A549 (cell line): ENCODE measurements around the gene ITIH5. TPM values are rescaled to one million over a fixed set of nuclear protein-coding genes. Genes with fewer than 3 reads are reported as not detected.

Experiments used
- ATAC-seq, 2 experiments: fragments of 200-7000 bp in 1 of 2; fragments of >200 bp in 1 of 2; cut with Nextera tagmentation in 1 of 2; cut with Tn5 transposase in 1 of 2; 3 replicates each; pipeline versions ENCODE4 v1.8.0 to v1.9.1; 2018 to 2020; ENCODE audit warnings: mild to moderate bottlenecking in 1 of 2, moderate library complexity in 1 of 2
- CTCF ChIA-PET: fragments of 300-600 bp; sonication (Branson Sonifier 250); formaldehyde crosslinking; extraction: SDS; loops from one replicate; lab custom pipeline; 2021; ENCODE audit warnings: antibody characterized with exemption, inconsistent platforms; lab: Yijun Ruan, JAX
- POLR2A ChIA-PET: fragments of 350-600 bp; formaldehyde crosslinking; extraction: SDS; loops from one replicate; lab custom pipeline; 2021; ENCODE audit warnings: antibody characterized with exemption, inconsistent platforms; lab: Yijun Ruan, JAX
- DNase-seq, 2 experiments: peaks; one replicate each; pipeline versions ENCODE4 v3.0.0 to v3.0.0-alpha.2; 2011 to 2016; ENCODE audit warnings: low read depth in 1 of 2, low spot score in 1 of 2
- FAIRE-seq: peaks from 2 replicates; lab custom pipeline; 2011; peaks lifted over from hg19 to GRCh38; lab: Jason Lieb, UNC
- H3K27ac ChIP-seq, 2 experiments: fragments of >200 bp; sonication (Bioruptor Twin); formaldehyde crosslinking; 3 replicates each; pipeline ENCODE4 v1.5.1; 2016 to 2017
- H3K4me1 ChIP-seq: fragments of >200 bp; sonication (Bioruptor Twin); formaldehyde crosslinking; 3 replicates; pipeline ENCODE4 v1.6.1; 2016
- H3K4me2 ChIP-seq: fragments of >200 bp; sonication (Bioruptor Twin); formaldehyde crosslinking; 3 replicates; pipeline ENCODE4 v1.6.1; 2016
- H3K4me3 ChIP-seq: fragments of >200 bp; sonication (Bioruptor Twin); formaldehyde crosslinking; 3 replicates; pipeline ENCODE4 v1.5.1; 2016
- H3K9me3 ChIP-seq: fragments of >200 bp; sonication (Bioruptor Twin); formaldehyde crosslinking; 3 replicates; pipeline ENCODE4 v1.6.1; 2016
- CEBPB ChIP-seq, 2 experiments: fragments of >200 bp in 1 of 2; sonication (Bioruptor Twin) in 1 of 2; formaldehyde crosslinking in 1 of 2; IDR thresholded peaks; 2 replicates each; pipeline ENCODE4 v1.6.1; 2012 to 2016
- CHD2 ChIP-seq: fragments of 150-350 bp; IDR thresholded peaks from 2 replicates; pipeline ENCODE4 v1.6.1; 2014; ENCODE audit warnings: low read length; ENCODE audit not compliant: partially characterized antibody
- CHD4 ChIP-seq: fragments of 200-600 bp; sonication (generic); IDR thresholded peaks from 2 replicates; pipeline ENCODE4 v1.6.1; 2016; ENCODE audit warnings: antibody characterized with exemption, mild to moderate bottlenecking, borderline replicate concordance
- E2F6 ChIP-seq: IDR thresholded peaks from 2 replicates; pipeline ENCODE4 v1.6.1; 2012; ENCODE audit warnings: low read depth, borderline replicate concordance
- ELK1 ChIP-seq: fragments of 150-350 bp; IDR thresholded peaks from 2 replicates; pipeline ENCODE4 v1.6.1; 2014; ENCODE audit warnings: low read depth, mild to moderate bottlenecking, low read length
- FOSB ChIP-seq: fragments of 250-450 bp; sonication (Bioruptor Pico); IDR thresholded peaks from 2 replicates; pipeline ENCODE4 v1.5.0; 2020; ENCODE audit warnings: mild to moderate bottlenecking, moderate library complexity
- GATA3 ChIP-seq: IDR thresholded peaks from 2 replicates; pipeline ENCODE4 v1.6.1; 2012; ENCODE audit warnings: borderline replicate concordance
- HMGXB4 ChIP-seq: fragments of 250-450 bp; sonication (Bioruptor Pico); IDR thresholded peaks from 2 replicates; pipeline ENCODE4 v1.5.0; 2021; ENCODE audit warnings: mild to moderate bottlenecking, moderate library complexity, borderline replicate concordance
- KDM5A ChIP-seq: fragments of 200-600 bp; sonication (generic); IDR thresholded peaks from 2 replicates; pipeline ENCODE4 v1.6.1; 2016; ENCODE audit warnings: antibody characterized with exemption, mild to moderate bottlenecking
- MAFK ChIP-seq: fragments of 450-650 bp; IDR thresholded peaks from 2 replicates; pipeline ENCODE4 v1.6.1; 2014; ENCODE audit not compliant: partially characterized antibody
- MAZ ChIP-seq: fragments of 150-350 bp; IDR thresholded peaks from 2 replicates; pipeline ENCODE4 v1.6.1; 2014; ENCODE audit warnings: antibody characterized with exemption, low read depth, low read length, borderline replicate concordance
- PHF8 ChIP-seq: fragments of 200-600 bp; sonication (generic); IDR thresholded peaks from 2 replicates; pipeline ENCODE4 v1.6.1; 2016; ENCODE audit warnings: low read depth, mild to moderate bottlenecking, antibody characterized with exemption, moderate library complexity, borderline replicate concordance
- POLR2A ChIP-seq: IDR thresholded peaks from 2 replicates; pipeline ENCODE4 v1.6.1; 2012; ENCODE audit warnings: mild to moderate bottlenecking, low read length
- POLR2AphosphoS2 ChIP-seq: conservative IDR thresholded peaks from 2 replicates; pipeline ENCODE4 v1.6.1; 2012; ENCODE audit warnings: low read length, improper control_type of control experiment, inconsistent platforms
- RFX5 ChIP-seq: fragments of 450-650 bp; IDR thresholded peaks from 2 replicates; pipeline ENCODE4 v1.7.1; 2014; ENCODE audit warnings: antibody characterized with exemption, mild to moderate bottlenecking, moderate library complexity
- SMC3 ChIP-seq: fragments of >200 bp; sonication (Bioruptor Twin); formaldehyde crosslinking; IDR thresholded peaks from 3 replicates; pipeline ENCODE4 v1.6.1; 2018; ENCODE audit warnings: inconsistent platforms
- TFCP2L1 ChIP-seq: fragments of 250-450 bp; sonication (Bioruptor Pico); IDR thresholded peaks from 2 replicates; pipeline ENCODE4 v1.5.0; 2021; ENCODE audit warnings: mild to moderate bottlenecking
- TP53 ChIP-seq: fragments of 250-450 bp; sonication (Bioruptor Pico); IDR thresholded peaks from 2 replicates; pipeline ENCODE4 v1.5.0; 2021; ENCODE audit warnings: mild to moderate bottlenecking, moderate library complexity
- WGBS: methylation state at CpG from one replicate; pipeline ENCODE4 v1.1.6; 2017; ENCODE audit errors: missing lambda C conversion rate; 5-methylcytosine and 5-hydroxymethylcytosine counted together
- polyA plus RNA-seq, 4 experiments: library from polyadenylated mRNA; depleted of rRNA in 3 of 4; stranded (reverse); fragments of >200 nt; fragmentation: RNase III in 1 of 4; extraction: RNeasy Plus Mini Kit Qiagen cat#74134 plus additional on column Dnase treatment in 1 of 4; gene quantifications; 2 replicates in 3 of 4; 3 replicates in 1 of 4; pipeline ENCODE4 v1.2.3, GENCODE V29; 2011 to 2017

Gene ITIH5
- polyA plus RNA-seq, 2 of the 4 experiments (the other 2 are of a cell fraction), result 0.03 to 0.05 TPM

GRCh38 chr10:7567911-7568620 lies 98.7 kb downstream of the ITIH5 start:
- no peak overlapping the region for H3K4me3 ChIP-seq
- ChIA-PET CTCF (no interaction called here), POLR2A (no interaction called here)
- no peak for FAIRE-seq
- H3K4me2 ChIP-seq, result no peak overlapping the region
- TF ChIP-seq RFX5 (no peak), GATA3 (no peak), POLR2A (no peak), CHD2 (no peak), TP53 (CRISPR knock-in tag) (no peak), SMC3 (no peak)
- no peaks in the 10 kb centered on the region for H3K9me3 ChIP-seq
- WGBS, result 62% methylated on average over 4 of the region's 4 CpGs
- no peak for ATAC-seq
- H3K4me1 ChIP-seq, result no peaks in the 10 kb centered on the region
- no peak for DNase-seq
- no peak overlapping the region for H3K27ac ChIP-seq

- ChIA-PET CTCF (no interaction called here), POLR2A (interaction anchor here (0.5 kb wide), 1 partner anchor 64 kb away, joined by 4 read pairs; no protein-coding TSS in a partner anchor)
- TF ChIP-seq E2F6, result no peak
- no peak for TF ChIP-seq KDM5A
- TF ChIP-seq CEBPB (IDR thresholded peaks at IDR 0.05), result no peak
- TF ChIP-seq MAZ, result no peak
- Histone ChIP-seq H3K4me1 (no peaks in the 10 kb centered on the region), H3K27ac (no peak overlapping the region), H3K4me3 (no peak overlapping the region), H3K4me2 (no peak overlapping the region), H3K9me3 (no peaks in the 10 kb centered on the region)
- 50% methylated on average over 5 of the region's 5 CpGs for WGBS
- FAIRE-seq (no peak), ATAC-seq (no peak), DNase-seq (no peak)
These were observed 99.9 kb downstream of the ITIH5 start for GRCh38 chr10:7566891-7567290.

- no peak overlapping the region for H3K4me3 ChIP-seq
- no peak for ATAC-seq
- ChIA-PET POLR2A (no interaction called here), CTCF (no interaction called here)
- H3K27ac ChIP-seq, result no peak overlapping the region
- FAIRE-seq, result no peak
- no peaks in the 10 kb centered on the region for H3K4me1 ChIP-seq
- 58% methylated on average over 12 of the region's 12 CpGs for WGBS
- no peak for DNase-seq
- no peak overlapping the region for H3K4me2 ChIP-seq
- no peak for TF ChIP-seq MAFK
- H3K9me3 ChIP-seq, result no peaks in the 10 kb centered on the region
These were observed 100.9 kb downstream of the ITIH5 start for GRCh38 chr10:7565871-7566270.

GRCh38 chr10:7563770-7564169 lies 103.0 kb downstream of the ITIH5 start:
- Histone ChIP-seq H3K4me3 (no peak overlapping the region), H3K9me3 (no peaks in the 10 kb centered on the region), H3K4me2 (no peak overlapping the region), H3K4me1 (no peaks in the 10 kb centered on the region), H3K27ac (no peak overlapping the region)
- ChIA-PET CTCF (interaction anchor here (2.6 kb wide), 1 partner anchor 38 kb away, joined by 10 read pairs; no protein-coding TSS in a partner anchor), POLR2A (no interaction called here)
- 44% methylated on average over 14 of the region's 14 CpGs for WGBS
- TF ChIP-seq CHD4 (no peak), GATA3 (no peak)
- FAIRE-seq, result no peak
- no peak for ATAC-seq
- DNase-seq, result no peak

- H3K4me3 ChIP-seq, result no peak overlapping the region
- POLR2A ChIA-PET, result no interaction called here
- H3K4me2 ChIP-seq, result no peak overlapping the region
- H3K9me3 ChIP-seq, result no peaks in the 10 kb centered on the region
- no peaks in the 10 kb centered on the region for H3K4me1 ChIP-seq
- CTCF ChIA-PET, result interaction anchor here (2.6 kb wide), 1 partner anchor 38 kb away, joined by 10 read pairs; no protein-coding TSS in a partner anchor
- no peak overlapping the region for H3K27ac ChIP-seq
- FAIRE-seq, result no peak
- no peak for DNase-seq
- TF ChIP-seq FOSB (CRISPR knock-in tag) (no peak), ELK1 (no peak), PHF8 (no peak), TFCP2L1 (CRISPR knock-in tag) (no peak), POLR2AphosphoS2 (no peak), HMGXB4 (CRISPR knock-in tag) (no peak)
- TF ChIP-seq, all 56 proteins: peak for 0
- 0 out of 6 replicates have a peak, but pooled peaks of 1 of the 2 experiments have one; percentile 24 for ATAC-seq
- 34% methylated on average over 7 of the region's 7 CpGs for WGBS
These were observed 103.4 kb downstream of the ITIH5 start for GRCh38 chr10:7563368-7563767.
